GM19238 (cell line): ENCODE measurements around the gene MRPL22.
"Not testable (repeated sequence)": the region's sequence is repeated elsewhere in the genome, so short reads cannot be mapped to it uniquely, and the experiment has no call there.

ENCODE experiments used
- DNase-seq: peaks from one replicate; pipeline ENCODE4 v3.0.0; 2011; ENCODE audit warnings: low spot score; ENCODE audit not compliant: insufficient read length

The MRPL22 gene

GRCh38 chr5:154940375-154940771 lies 500 bp upstream of the MRPL22 start:
- no peak for DNase-seq

GRCh38 chr5:154943527-154943926 lies 2.7 kb downstream of the MRPL22 start:
- no peak for DNase-seq

- no peak for DNase-seq
Observed at GRCh38 chr5:154944716-154945115, 3.8 kb downstream of the MRPL22 start.

- DNase-seq = no peak
Observed at GRCh38 chr5:154945695-154946301, 4.9 kb downstream of the MRPL22 start.

GRCh38 chr5:154947778-154948177 lies 6.9 kb downstream of the MRPL22 start:
- DNase-seq = no peak

- DNase-seq = no peak
Observed at GRCh38 chr5:154948313-154948712, 7.4 kb downstream of the MRPL22 start.

- DNase-seq = no peak
Observed at GRCh38 chr5:154949781-154950180, 8.9 kb downstream of the MRPL22 start.

GRCh38 chr5:154956712-154957111 lies 15.8 kb downstream of the MRPL22 start:
- DNase-seq = no peak

- no peak for DNase-seq
Observed at GRCh38 chr5:154962494-154962893, 21.6 kb downstream of the MRPL22 start.

GRCh38 chr5:154966081-154966841 lies 25.4 kb downstream of the MRPL22 start:
- DNase-seq = no peak

GRCh38 chr5:154966874-154967273 lies 26.0 kb downstream of the MRPL22 start:
- no peak for DNase-seq

- DNase-seq = no peak
Observed at GRCh38 chr5:154967421-154968024, 26.6 kb downstream of the MRPL22 start.

- no peak for DNase-seq
Observed at GRCh38 chr5:154968953-154969352, 28.1 kb downstream of the MRPL22 start.

GRCh38 chr5:154970759-154971158 lies 29.9 kb downstream of the MRPL22 start:
- DNase-seq = no peak

- DNase-seq = no peak
Observed at GRCh38 chr5:154971501-154971900, 30.6 kb downstream of the MRPL22 start.

GRCh38 chr5:154972476-154973080 lies 31.7 kb downstream of the MRPL22 start:
- no peak for DNase-seq

GRCh38 chr5:154976082-154976481 lies 35.2 kb downstream of the MRPL22 start:
- not testable (repeated sequence) for DNase-seq

- DNase-seq = no peak
Observed at GRCh38 chr5:154977409-154977808, 36.5 kb downstream of the MRPL22 start.

GRCh38 chr5:154978294-154978693 lies 37.4 kb downstream of the MRPL22 start:
- DNase-seq = not testable (repeated sequence)

GRCh38 chr5:154984946-154985516 lies 44.2 kb downstream of the MRPL22 start:
- no peak for DNase-seq

- DNase-seq = no peak
Observed at GRCh38 chr5:154986151-154986550, 45.3 kb downstream of the MRPL22 start.

GRCh38 chr5:154989626-154990025 lies 48.8 kb downstream of the MRPL22 start:
- DNase-seq = no peak
